Parathyroid adenoma (tissue), 2 donors: ENCODE measurements around the gene GOLGA3.
"Not testable (repeated sequence)": the region's sequence is repeated elsewhere in the genome, so short reads cannot be mapped to it uniquely, and the experiment has no call there.

ENCODE experiments used
- H2AFZ ChIP-seq: fragments of 300-600 bp; sonication (generic); one replicate; pipeline ENCODE4 v1.7.0; 2017; ENCODE audit warnings: antibody characterized with exemption, mild to moderate bottlenecking
- H3K27ac ChIP-seq: fragments of 300-600 bp; sonication (generic); one replicate; pipeline ENCODE4 v1.7.0; 2017
- H3K27me3 ChIP-seq: fragments of 300-600 bp; sonication (generic); one replicate; pipeline ENCODE4 v1.7.0; 2017; ENCODE audit warnings: low read length; ENCODE audit not compliant: control insufficient read depth, insufficient read depth
- H3K36me3 ChIP-seq: fragments of 300-600 bp; sonication (generic); one replicate; pipeline ENCODE4 v1.7.0; 2017; ENCODE audit warnings: low read length; ENCODE audit not compliant: control insufficient read depth, insufficient read depth
- H3K4me1 ChIP-seq: fragments of 300-600 bp; sonication (generic); one replicate; pipeline ENCODE4 v1.7.0; 2017; ENCODE audit warnings: control low read depth
- H3K4me2 ChIP-seq: fragments of 300-600 bp; sonication (generic); one replicate; pipeline ENCODE4 v1.7.0; 2017; ENCODE audit warnings: low read length
- H3K4me3 ChIP-seq: fragments of 300-600 bp; sonication (generic); one replicate; pipeline ENCODE4 v1.7.0; 2017; ENCODE audit warnings: low read depth, low read length
- H3K79me2 ChIP-seq: fragments of 300-600 bp; sonication (generic); one replicate; pipeline ENCODE4 v1.7.0; 2017; ENCODE audit warnings: control low read depth
- H3K9ac ChIP-seq: fragments of 300-600 bp; sonication (generic); one replicate; pipeline ENCODE4 v1.7.0; 2017; ENCODE audit warnings: mild to moderate bottlenecking
- H3K9me3 ChIP-seq: fragments of 300-600 bp; sonication (generic); one replicate; pipeline ENCODE4 v1.7.0; 2017; ENCODE audit warnings: low read length; ENCODE audit not compliant: control insufficient read depth
- CTCF ChIP-seq: fragments of 300-600 bp; sonication (generic); IDR thresholded peaks from one replicate; pipeline ENCODE4 v1.7.0; 2017; ENCODE audit warnings: antibody characterized with exemption, mild to moderate bottlenecking
- donor health status: primary hyperparathyroidism.

Gene GOLGA3

GRCh38 chr12:132858718-132859266 is 30.1 kb upstream of the GOLGA3 start:
- Histone ChIP-seq H3K4me3 (no peak overlapping the region), H3K27me3 (no peaks in the 10 kb centered on the region), H2AFZ (no peak overlapping the region), H3K79me2 (no peaks in the 10 kb centered on the region), H3K36me3 (no peaks in the 10 kb centered on the region), H3K4me2 (no peak overlapping the region), H3K27ac (no peak overlapping the region), H3K9ac (no peak overlapping the region), H3K9me3 (no peaks in the 10 kb centered on the region), H3K4me1 (no peaks in the 10 kb centered on the region)
- no peak for TF ChIP-seq CTCF

GRCh38 chr12:132857019-132857418 is 28.4 kb upstream of the GOLGA3 start:
- H3K4me1 ChIP-seq, H3K27ac ChIP-seq: not testable (repeated sequence)

GRCh38 chr12:132856581-132856980 is 27.9 kb upstream of the GOLGA3 start:
- Histone ChIP-seq H3K36me3 (no peaks in the 10 kb centered on the region), H3K9me3 (no peaks in the 10 kb centered on the region), H3K79me2 (peaks cover 3% of the 10 kb centered on the region), H3K4me3 (no peak overlapping the region), H3K27ac (no peak overlapping the region), H3K4me1 (no peaks in the 10 kb centered on the region), H3K27me3 (no peaks in the 10 kb centered on the region), H3K4me2 (no peak overlapping the region), H2AFZ (no peak overlapping the region), H3K9ac (no peak overlapping the region)
- TF ChIP-seq CTCF, result no peak

More at GRCh38 chr12:132857019-132857418, 28.4 kb upstream of the GOLGA3 start:
- not testable (repeated sequence) for H3K9ac ChIP-seq, H3K27me3 ChIP-seq, H3K36me3 ChIP-seq, H3K4me2 ChIP-seq, H3K79me2 ChIP-seq, H2AFZ ChIP-seq, H3K4me3 ChIP-seq, H3K9me3 ChIP-seq

- H3K79me2 ChIP-seq, H3K27ac ChIP-seq, H2AFZ ChIP-seq, H3K9me3 ChIP-seq, H3K4me2 ChIP-seq, H3K36me3 ChIP-seq, H3K9ac ChIP-seq, H3K4me3 ChIP-seq, H3K4me1 ChIP-seq, H3K27me3 ChIP-seq: not testable (repeated sequence)
These were observed 26.5 kb upstream of the GOLGA3 start for GRCh38 chr12:132855211-132855610.

GRCh38 chr12:132853285-132854092 is 24.8 kb upstream of the GOLGA3 start:
- no peak overlapping the region for H3K4me2 ChIP-seq
- peaks cover 3% of the 10 kb centered on the region for H3K79me2 ChIP-seq
- H3K4me1 ChIP-seq, result no peaks in the 10 kb centered on the region
- no peak for TF ChIP-seq CTCF
- no peak overlapping the region for H3K27ac ChIP-seq
- no peak overlapping the region for H3K9ac ChIP-seq
- no peaks in the 10 kb centered on the region for H3K27me3 ChIP-seq
- no peaks in the 10 kb centered on the region for H3K36me3 ChIP-seq
- H3K9me3 ChIP-seq, result no peaks in the 10 kb centered on the region
- no peak overlapping the region for H3K4me3 ChIP-seq
- no peak overlapping the region for H2AFZ ChIP-seq
